HG02884 (cell line): ENCODE measurements around the gene UVRAG.

Source experiments
- ATAC-seq: cut with Tn5 transposase; IDR thresholded peaks from one replicate; pipeline ENCODE4 v1.9.1; 2021; ENCODE audit warnings: mild to moderate bottlenecking, moderate library complexity; ENCODE audit not compliant: unreplicated experiment

The UVRAG gene

GRCh38 chr11:75783416-75784084, 31.5 kb upstream of the UVRAG start:
- no peak for ATAC-seq

GRCh38 chr11:75784085-75784478, 30.9 kb upstream of the UVRAG start:
- no peak for ATAC-seq

- no peak for ATAC-seq
Measured at GRCh38 chr11:75784506-75784905, 30.5 kb upstream of the UVRAG start.

GRCh38 chr11:75785187-75785586, 29.8 kb upstream of the UVRAG start:
- ATAC-seq: no peak

GRCh38 chr11:75786101-75786736, 28.8 kb upstream of the UVRAG start:
- no peak for ATAC-seq

GRCh38 chr11:75789521-75789920, 25.5 kb upstream of the UVRAG start:
- ATAC-seq: no peak

- ATAC-seq: no peak
Measured at GRCh38 chr11:75790986-75791385, 24.0 kb upstream of the UVRAG start.

GRCh38 chr11:75792127-75792731, 22.8 kb upstream of the UVRAG start:
- no peak for ATAC-seq

- no peak for ATAC-seq
Measured at GRCh38 chr11:75792997-75793800, 21.8 kb upstream of the UVRAG start.

GRCh38 chr11:75793966-75794365, 21.0 kb upstream of the UVRAG start:
- ATAC-seq: no peak

GRCh38 chr11:75795276-75796090, 19.5 kb upstream of the UVRAG start:
- no peak for ATAC-seq

GRCh38 chr11:75796091-75796435, 18.9 kb upstream of the UVRAG start:
- ATAC-seq: no peak

GRCh38 chr11:75797116-75797515, 17.9 kb upstream of the UVRAG start:
- no peak for ATAC-seq

- no peak for ATAC-seq
Measured at GRCh38 chr11:75797792-75798191, 17.2 kb upstream of the UVRAG start.

- ATAC-seq: no peak
Measured at GRCh38 chr11:75800136-75800675, 14.8 kb upstream of the UVRAG start.

- ATAC-seq: no peak
Measured at GRCh38 chr11:75800728-75801361, 14.2 kb upstream of the UVRAG start.

- no peak for ATAC-seq
Measured at GRCh38 chr11:75801362-75802020, 13.5 kb upstream of the UVRAG start.

- no peak for ATAC-seq
Measured at GRCh38 chr11:75802021-75802912, 12.7 kb upstream of the UVRAG start.
